Caco-2 (cell line): ENCODE data around the gene DLX4. TPM values are rescaled to one million over a fixed set of nuclear protein-coding genes. Genes with fewer than 3 reads are reported as not detected.

ENCODE experiments used
- Bru-seq: library from RNA; stranded (reverse); fragments of 400-500 nt; gene quantifications from one replicate; lab custom pipeline; 2021; lab: Mats Ljungman, UMichigan
- BruChase-seq, 2 experiments: library from RNA; stranded (reverse); fragments of 400-500 nt; gene quantifications; one replicate each; lab custom pipeline; 2021; lab: Mats Ljungman, UMichigan
- BruUV-seq: library from RNA; stranded (reverse); fragments of 400-500 nt; replicated peaks from 2 replicates; lab custom pipeline; 2021; lab: Mats Ljungman, UMichigan
- CTCF ChIA-PET: fragments of 300-600 bp; sonication (Branson Sonifier 250); formaldehyde crosslinking; loops from one replicate; lab custom pipeline; 2022; ENCODE audit warnings: antibody characterized with exemption; lab: Charles Lee
- POLR2A ChIA-PET: fragments of 300-600 bp; sonication (Branson Sonifier 250); formaldehyde crosslinking; loops from one replicate; lab custom pipeline; 2022; ENCODE audit warnings: antibody characterized with exemption; lab: Charles Lee
- DNase-seq, 2 experiments: peaks; one replicate each; pipeline versions ENCODE4 v3.0.0 to v3.0.0-alpha.2; 2020 to 2022
- H3K27me3 ChIP-seq: replicated peaks from 2 replicates; pipeline ENCODE4 v1.6.0; 2011; ENCODE audit warnings: low read length; ENCODE audit not compliant: control insufficient read depth, insufficient read depth
- H3K36me3 ChIP-seq: 2 replicates; pipeline ENCODE4 v1.5.1; 2011; ENCODE audit warnings: low read length; ENCODE audit not compliant: control insufficient read depth, insufficient read depth
- H3K4me1 ChIP-seq: fragments of 250-450 bp; sonication (Bioruptor Pico); 2 replicates; pipeline ENCODE4 v1.5.1; 2020; ENCODE audit warnings: mild to moderate bottlenecking
- H3K4me3 ChIP-seq: 2 replicates; pipeline ENCODE4 v1.5.1; 2011; ENCODE audit warnings: low read depth, mild to moderate bottlenecking, control low read depth, low read length
- H3K9me3 ChIP-seq: fragments of 250-450 bp; sonication (Bioruptor Pico); 2 replicates; pipeline ENCODE4 v1.5.1; 2020; ENCODE audit warnings: mild to moderate bottlenecking, moderate library complexity
- H3K27ac Mint-ChIP-seq: one replicate; pipeline ENCODE4 v1.8.0; 2022; ENCODE audit warnings: mixed read lengths; ENCODE audit not compliant: unreplicated experiment
- H3K27me3 Mint-ChIP-seq: one replicate; pipeline ENCODE4 v1.8.0; 2022; ENCODE audit warnings: mixed read lengths; ENCODE audit not compliant: insufficient read depth, unreplicated experiment
- H3K36me3 Mint-ChIP-seq: one replicate; pipeline ENCODE4 v1.8.0; 2022; ENCODE audit warnings: mild to moderate bottlenecking, mixed read lengths; ENCODE audit not compliant: insufficient read depth, unreplicated experiment
- H3K4me1 Mint-ChIP-seq: one replicate; pipeline ENCODE4 v1.8.0; 2022; ENCODE audit warnings: low read depth, mixed read lengths; ENCODE audit not compliant: unreplicated experiment
- H3K4me3 Mint-ChIP-seq: one replicate; pipeline ENCODE4 v1.8.0; 2022; ENCODE audit warnings: mild to moderate bottlenecking, moderate library complexity, mixed read lengths; ENCODE audit not compliant: unreplicated experiment
- H3K9me3 Mint-ChIP-seq: one replicate; pipeline ENCODE4 v1.8.0; 2022; ENCODE audit warnings: mixed read lengths; ENCODE audit not compliant: unreplicated experiment
- intact Hi-C: fragments of 100-400 bp; cut with micrococcal nuclease; formaldehyde crosslinking; loops from one replicate; pipeline ENCODE4 v1.10.0; 2022; ENCODE audit not compliant: unreplicated experiment
- long read RNA-seq: library from polyadenylated mRNA; stranded (forward); transcript quantifications from one replicate; pipeline ENCODE4 v2.0.0, GENCODE V29; 2022
- total RNA-seq: library from RNA; stranded (reverse); gene quantifications from 2 replicates; pipeline ENCODE4 v1.2.3, GENCODE V29; 2022
- TF ChIP-seq, protein P1 (sequence below), 2 experiments: fragments of 200-600 bp in 1 of 2; IDR thresholded peaks; 1 replicate in 1 of 2; 2 replicates in 1 of 2; pipeline versions ENCODE4 v1.5.1 to v1.8.0; 2011 to 2022; ENCODE audit warnings: antibody characterized with exemption in 1 of 2, control low read depth in 1 of 2, inconsistent platforms in 1 of 2, low read depth in 1 of 2, low read length in 1 of 2, mild to moderate bottlenecking in 1 of 2, moderate library complexity in 1 of 2; ENCODE audit not compliant: insufficient read depth in 1 of 2, severe bottlenecking in 1 of 2, unreplicated experiment in 1 of 2

Gene DLX4, protein sequence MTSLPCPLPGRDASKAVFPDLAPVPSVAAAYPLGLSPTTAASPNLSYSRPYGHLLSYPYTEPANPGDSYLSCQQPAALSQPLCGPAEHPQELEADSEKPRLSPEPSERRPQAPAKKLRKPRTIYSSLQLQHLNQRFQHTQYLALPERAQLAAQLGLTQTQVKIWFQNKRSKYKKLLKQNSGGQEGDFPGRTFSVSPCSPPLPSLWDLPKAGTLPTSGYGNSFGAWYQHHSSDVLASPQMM
- 27.0 and 33.1 TPM in 2 replicates for total RNA-seq
- percentile 57 among the genes with signal in this experiment for Bru-seq, nascent RNA
- percentile 74 among the genes with signal in this experiment for BruChase-seq, experiment 1, labeled RNA remaining after a 2-hour chase
- BruChase-seq, experiment 2, labeled RNA remaining after a 6-hour chase: percentile 83 among the genes with signal in this experiment
- long read RNA-seq, transcript DLX4-206 (1 exons, 1,662 nt): minor isoform, 8 of 50 reads
- long read RNA-seq, transcript DLX4-201 (3 exons, 2,034 nt): major isoform, 19 of 50 reads
- long read RNA-seq, partial matches to known transcripts: 0 of 50 reads
- long read RNA-seq, other reads (novel, unspliced or antisense): 19 of 50 reads

DNA sequence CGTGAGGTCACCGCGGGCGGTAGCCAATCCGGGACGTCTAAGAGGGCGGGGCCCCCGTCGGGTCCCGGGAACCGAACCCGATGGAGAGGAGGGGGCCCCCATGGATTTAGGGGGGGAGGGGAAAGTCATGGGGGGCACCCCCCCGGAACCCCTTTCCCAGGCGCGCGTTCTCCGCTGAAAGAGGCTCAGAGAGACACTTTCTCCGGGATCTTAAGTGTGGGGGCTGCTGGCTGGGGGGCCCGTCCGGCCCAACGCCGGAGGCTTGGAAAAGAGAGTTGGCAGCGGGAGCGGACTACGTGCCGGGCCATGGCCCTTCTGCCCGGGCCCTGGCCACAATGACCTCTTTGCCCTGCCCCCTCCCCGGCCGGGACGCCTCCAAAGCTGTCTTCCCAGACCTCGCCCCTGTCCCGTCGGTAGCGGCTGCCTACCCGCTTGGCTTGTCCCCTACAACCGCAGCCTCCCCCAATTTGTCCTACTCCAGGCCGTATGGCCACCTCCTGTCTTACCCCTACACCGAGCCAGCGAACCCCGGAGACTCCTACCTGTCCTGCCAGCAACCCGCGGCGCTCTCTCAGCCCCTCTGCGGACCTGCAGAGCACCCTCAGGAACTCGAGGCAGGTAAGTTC, at the start of gene DLX4:
Gene DLX4 (plus strand): TSS at position 57 of the 626 bp plus-strand sequence. CDS start 279 bp downstream, at position 336.
- TF ChIP-seq, protein P1, sequence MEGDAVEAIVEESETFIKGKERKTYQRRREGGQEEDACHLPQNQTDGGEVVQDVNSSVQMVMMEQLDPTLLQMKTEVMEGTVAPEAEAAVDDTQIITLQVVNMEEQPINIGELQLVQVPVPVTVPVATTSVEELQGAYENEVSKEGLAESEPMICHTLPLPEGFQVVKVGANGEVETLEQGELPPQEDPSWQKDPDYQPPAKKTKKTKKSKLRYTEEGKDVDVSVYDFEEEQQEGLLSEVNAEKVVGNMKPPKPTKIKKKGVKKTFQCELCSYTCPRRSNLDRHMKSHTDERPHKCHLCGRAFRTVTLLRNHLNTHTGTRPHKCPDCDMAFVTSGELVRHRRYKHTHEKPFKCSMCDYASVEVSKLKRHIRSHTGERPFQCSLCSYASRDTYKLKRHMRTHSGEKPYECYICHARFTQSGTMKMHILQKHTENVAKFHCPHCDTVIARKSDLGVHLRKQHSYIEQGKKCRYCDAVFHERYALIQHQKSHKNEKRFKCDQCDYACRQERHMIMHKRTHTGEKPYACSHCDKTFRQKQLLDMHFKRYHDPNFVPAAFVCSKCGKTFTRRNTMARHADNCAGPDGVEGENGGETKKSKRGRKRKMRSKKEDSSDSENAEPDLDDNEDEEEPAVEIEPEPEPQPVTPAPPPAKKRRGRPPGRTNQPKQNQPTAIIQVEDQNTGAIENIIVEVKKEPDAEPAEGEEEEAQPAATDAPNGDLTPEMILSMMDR (IDR thresholded peaks at IDR 0.05; ENCODE audit: insufficient read depth in 1 of 2, low read depth in 1 of 2, low read length in 1 of 2, severe bottlenecking in 1 of 2, unreplicated experiment in 1 of 2): no peak
- Histone ChIP-seq H3K27me3 (no peaks in the 10 kb centered on the region), H3K9me3 (no peaks in the 10 kb centered on the region), H3K4me3 (peak within 1 kb of the TSS; percentile 44), H3K4me1 (peaks cover 5% of the 10 kb centered on the region; the same call in 1 of the 2 replicates), H3K36me3 (no peaks in the 10 kb centered on the region)
- no TSS peak for BruUV-seq
- CTCF ChIA-PET: no interaction called here
- DNase-seq: peak; percentile 65 to 67
- Mint-ChIP-seq H3K9me3 (no peaks in the 10 kb centered on the region), H3K27ac (peak within 1 kb of the TSS; percentile 97), H3K27me3 (peaks cover 3% of the 10 kb centered on the region), H3K4me3 (peak within 1 kb of the TSS; percentile 94), H3K4me1 (peaks cover 6% of the 10 kb centered on the region), H3K36me3 (peaks cover 6% of the 10 kb centered on the region)
- intact Hi-C loops: loop anchor here (1.0 to 5.0 kb wide), 4 partner anchors 8 to 163 kb away; partner anchors contain the start of gene SAMD14
- POLR2A ChIA-PET: no interaction called here

DNA sequence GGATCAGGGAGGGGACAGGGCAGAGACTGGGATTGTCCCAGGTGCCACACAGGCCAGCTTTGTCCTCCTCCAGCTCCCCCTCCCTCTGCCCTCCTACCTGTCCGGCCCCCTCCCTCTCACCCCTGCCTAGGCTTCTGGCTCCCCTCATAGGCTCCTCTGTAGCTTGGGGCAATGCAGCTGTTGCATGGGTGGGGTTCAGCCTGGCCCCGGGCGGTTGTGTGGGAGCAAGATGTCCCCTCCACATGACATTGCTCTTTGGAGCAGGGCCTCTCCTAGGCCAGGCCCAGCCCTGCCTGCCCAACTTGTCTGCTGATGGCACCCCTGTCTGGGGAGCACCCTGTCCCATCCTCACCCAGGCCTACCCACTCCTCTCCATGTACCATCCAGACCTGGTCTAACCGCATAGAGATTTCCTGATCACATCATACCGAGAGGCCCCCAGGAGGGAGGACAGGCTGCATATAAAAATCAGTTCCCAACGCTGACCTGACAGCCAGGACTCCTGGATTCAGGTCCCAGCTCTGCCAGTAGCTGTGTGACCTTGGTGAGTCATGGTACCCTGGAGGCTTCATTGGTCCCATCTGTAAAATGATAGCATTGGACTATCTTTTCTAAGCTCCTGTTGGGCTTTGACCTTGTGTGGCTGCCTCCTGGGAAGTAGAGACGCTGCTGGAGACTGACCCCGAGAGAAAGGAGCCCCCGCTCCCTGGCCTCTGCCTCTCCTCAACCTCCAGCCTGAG, 48.8 kb upstream of the DLX4 start:
- Mint-ChIP-seq H3K9me3 (no peaks in the 10 kb centered on the region), H3K36me3 (no peaks in the 10 kb centered on the region), H3K27me3 (no peaks in the 10 kb centered on the region), H3K27ac (no peak overlapping the region), H3K4me3 (no peak overlapping the region), H3K4me1 (peaks cover 43% of the 10 kb centered on the region)
- DNase-seq: no peak
- H3K4me3 ChIP-seq: no peak overlapping the region
- no peaks in the 10 kb centered on the region for H3K36me3 ChIP-seq
- POLR2A ChIA-PET: no interaction called here
- no peaks in the 10 kb centered on the region for H3K27me3 ChIP-seq
- TF ChIP-seq, protein P1 (IDR thresholded peaks at IDR 0.05; ENCODE audit: insufficient read depth in 1 of 2, low read depth in 1 of 2, low read length in 1 of 2, severe bottlenecking in 1 of 2, unreplicated experiment in 1 of 2): no peak
- BruUV-seq: no TSS peak
- intact Hi-C loops: no loop called here
- no peaks in the 10 kb centered on the region for H3K9me3 ChIP-seq
- peaks cover 38% of the 10 kb centered on the region for H3K4me1 ChIP-seq
- CTCF ChIA-PET: interaction anchor here (1.2 to 1.3 kb wide), 2 partner anchors 21 to 32 kb away, joined by 4 to 5 read pairs; no protein-coding TSS in a partner anchor
